HepG2 (cell line): ENCODE measurements around the gene KIF3C. TPM values are rescaled to one million over a fixed set of nuclear protein-coding genes. Genes with fewer than 3 reads are reported as not detected.

ENCODE experiments used
- ARNT2 ChIP-seq: sonication (generic); formaldehyde crosslinking; IDR thresholded peaks from 2 replicates; pipeline ENCODE4 v1.8.0; 2022; ENCODE audit warnings: mild to moderate bottlenecking, low read depth, missing genetic modification reagents, moderate library complexity
- BORCS8-MEF2B ChIP-seq: sonication (generic); formaldehyde crosslinking; IDR thresholded peaks from 2 replicates; pipeline ENCODE4 v1.8.0; 2022; ENCODE audit warnings: mild to moderate bottlenecking, missing genetic modification reagents
- CAMTA2 ChIP-seq: sonication (generic); formaldehyde crosslinking; IDR thresholded peaks from 2 replicates; pipeline ENCODE4 v1.4.0; 2020; ENCODE audit warnings: mild to moderate bottlenecking, missing genetic modification reagents, borderline replicate concordance
- DNMT1 ChIP-seq: sonication (generic); formaldehyde crosslinking; IDR thresholded peaks from 2 replicates; pipeline ENCODE4 v1.5.1; 2020; ENCODE audit warnings: mild to moderate bottlenecking, missing genetic modification reagents
- HOMEZ ChIP-seq: IDR thresholded peaks from 2 replicates; pipeline ENCODE4 v1.6.1; 2016; ENCODE audit warnings: low read depth
- JUNB ChIP-seq: sonication (generic); formaldehyde crosslinking; IDR thresholded peaks from 2 replicates; pipeline ENCODE4 v1.8.0; 2022; ENCODE audit warnings: missing genetic modification reagents, mild to moderate bottlenecking, borderline replicate concordance
- PRDM10 ChIP-seq: sonication (generic); formaldehyde crosslinking; IDR thresholded peaks from 2 replicates; pipeline ENCODE4 v1.4.0; 2020; ENCODE audit warnings: low read depth, missing genetic modification reagents
- TERF1 ChIP-seq: sonication (generic); formaldehyde crosslinking; IDR thresholded peaks from 2 replicates; pipeline ENCODE4 v1.8.0; 2022; ENCODE audit warnings: mild to moderate bottlenecking, missing genetic modification reagents, moderate library complexity
- ZBTB2 ChIP-seq: sonication (generic); formaldehyde crosslinking; IDR thresholded peaks from 2 replicates; pipeline ENCODE4 v1.8.0; 2022; ENCODE audit warnings: low read depth, missing genetic modification reagents
- ZBTB49 ChIP-seq: sonication (generic); formaldehyde crosslinking; IDR thresholded peaks from 2 replicates; pipeline ENCODE4 v1.4.0; 2020; ENCODE audit warnings: missing genetic modification reagents, borderline replicate concordance
- ZFP91 ChIP-seq: sonication (generic); formaldehyde crosslinking; IDR thresholded peaks from 2 replicates; pipeline ENCODE4 v1.9.0; 2022; ENCODE audit warnings: missing genetic modification reagents, mild to moderate bottlenecking, borderline replicate concordance
- ZUFSP ChIP-seq: sonication (generic); formaldehyde crosslinking; IDR thresholded peaks from 2 replicates; pipeline ENCODE4 v1.9.0; 2021; ENCODE audit warnings: missing genetic modification reagents, mild to moderate bottlenecking, borderline replicate concordance
- polyA plus RNA-seq, 8 experiments: library from polyadenylated mRNA; depleted of rRNA in 3 of 8; stranded (reverse) in 7 of 8; unstranded in 1 of 8; fragments of >200 nt; fragmentation: Illumina TruSeq in 4 of 8; extraction: Trizol in 4 of 8; gene quantifications; 2 replicates each; pipeline versions ENCODE4 v1.2.1 to v1.2.3, GENCODE V29; 2011 to 2016; ENCODE audit warnings: low read depth in 4 of 8, missing spikeins in 1 of 8, mixed read lengths in 1 of 8; ENCODE audit not compliant: insufficient read depth in 1 of 8
- total RNA-seq, 5 experiments: library from RNA; depleted of rRNA; stranded (reverse); fragments of >200 nt; fragmentation: Illumina TruSeq; extraction: Trizol; gene quantifications; 2 replicates each; pipeline ENCODE4 v1.2.3, GENCODE V29; 2016; ENCODE audit warnings: low read depth in 1 of 5

Gene KIF3C
- total and polyA plus RNA-seq, 2 of the 13 experiments (the other 11 are each of a cell fraction or from before 2014, with no cell fraction given), result 3.6 to 4.9 TPM

- TF ChIP-seq ZBTB49 (CRISPR knock-in tag), result no peak
- TF ChIP-seq TERF1 (CRISPR knock-in tag), result no peak
- TF ChIP-seq ZBTB2 (CRISPR knock-in tag), result no peak
- TF ChIP-seq BORCS8-MEF2B (CRISPR knock-in tag), result no peak
- no peak for TF ChIP-seq ZFP91
- TF ChIP-seq PRDM10 (CRISPR knock-in tag), result no peak
- no peak for TF ChIP-seq ARNT2 (CRISPR knock-in tag)
- TF ChIP-seq DNMT1 (CRISPR knock-in tag), result no peak
- no peak; the same call in 1 of the 2 replicates for TF ChIP-seq HOMEZ (CRISPR knock-in tag)
- peak; percentile 85; the same call in 1 of the 2 replicates for TF ChIP-seq JUNB (CRISPR knock-in tag)
- no peak for TF ChIP-seq CAMTA2 (CRISPR knock-in tag)
- no peak for TF ChIP-seq ZUFSP (CRISPR knock-in tag)
Observed at GRCh38 chr2:25885933-25886332, 96.4 kb downstream of the KIF3C start (continued).
